HG03439 (cell line): ENCODE results near the gene PLA2G7.

Experiments
- ATAC-seq: cut with Tn5 transposase; IDR thresholded peaks from one replicate; pipeline ENCODE4 v1.9.1; 2021; ENCODE audit warnings: mild to moderate bottlenecking, moderate library complexity; ENCODE audit not compliant: unreplicated experiment

PLA2G7 gene

DNA sequence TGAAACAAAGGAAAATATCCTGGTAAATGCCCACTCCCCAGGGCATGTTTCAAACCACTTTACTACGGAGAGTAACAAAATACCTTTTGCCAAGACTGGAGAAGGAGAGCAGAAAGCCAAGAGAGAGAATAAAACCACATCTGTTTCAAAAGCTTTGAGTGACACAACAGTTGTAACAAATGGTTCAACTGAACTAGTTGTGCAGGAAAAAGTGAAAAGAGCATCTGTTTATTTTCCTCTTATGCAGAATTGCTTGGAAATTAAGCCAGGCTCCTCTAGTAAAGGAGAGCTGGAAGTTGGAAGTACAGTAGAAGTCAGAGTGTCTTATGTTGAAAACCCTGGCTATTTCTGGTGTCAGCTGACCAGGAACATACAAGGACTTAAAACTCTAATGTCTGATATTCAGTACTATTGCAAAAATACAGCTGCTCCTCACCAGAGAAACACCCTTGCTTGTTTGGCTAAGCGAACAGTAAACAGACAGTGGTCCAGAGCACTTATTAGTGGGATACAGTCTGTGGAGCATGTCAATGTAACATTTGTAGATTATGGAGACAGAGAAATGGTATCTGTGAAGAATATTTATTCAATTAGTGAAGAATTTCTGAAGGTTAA lies 44.9 kb downstream of the PLA2G7 start:
- no peak for ATAC-seq

GRCh38 chr6:46689657-46690056 lies 45.5 kb downstream of the PLA2G7 start:
- no peak for ATAC-seq

GRCh38 chr6:46688966-46689335 lies 46.2 kb downstream of the PLA2G7 start:
- no peak for ATAC-seq

DNA sequence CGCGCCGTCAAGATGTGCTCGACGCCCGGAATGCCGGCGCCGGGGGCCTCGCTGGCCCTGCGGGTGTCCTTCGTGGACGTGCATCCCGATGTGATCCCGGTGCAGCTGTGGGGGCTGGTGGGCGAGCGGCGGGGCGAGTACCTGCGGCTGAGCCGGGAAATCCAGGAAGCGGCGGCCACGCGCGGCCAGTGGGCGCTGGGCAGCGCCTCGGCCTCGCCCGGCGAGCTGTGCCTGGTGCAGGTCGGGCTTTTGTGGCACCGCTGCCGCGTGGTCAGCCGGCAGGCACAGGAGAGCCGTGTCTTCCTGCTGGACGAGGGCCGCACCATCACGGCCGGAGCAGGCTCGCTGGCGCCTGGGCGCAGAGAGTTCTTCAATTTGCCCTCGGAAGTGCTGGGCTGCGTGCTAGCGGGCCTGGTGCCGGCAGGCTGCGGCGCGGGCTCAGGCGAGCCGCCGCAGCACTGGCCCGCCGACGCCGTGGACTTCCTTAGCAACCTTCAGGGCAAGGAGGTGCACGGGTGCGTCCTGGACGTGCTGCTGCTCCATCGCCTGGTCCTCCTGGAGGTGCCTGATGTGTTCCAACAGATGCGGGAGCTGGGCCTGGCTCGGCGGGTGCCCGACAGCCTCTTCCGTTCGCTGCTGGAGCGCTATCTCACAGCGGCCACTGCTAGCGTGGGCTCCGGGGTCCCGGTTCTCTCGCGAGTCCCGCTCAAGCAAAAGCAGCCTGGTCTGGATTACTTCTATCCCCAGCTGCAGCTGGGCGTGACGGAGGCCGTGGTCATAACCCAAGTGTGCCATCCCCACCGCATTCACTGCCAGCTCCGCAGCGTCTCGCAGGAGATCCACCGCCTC lies 46.8 kb downstream of the PLA2G7 start:
- ATAC-seq, result no peak

- ATAC-seq, result no peak
Measured at GRCh38 chr6:46687619-46688097, 47.5 kb downstream of the PLA2G7 start, which contains the start of gene TDRD6. Gene TDRD6 (plus strand): TSS chr6:46687885. CDS start chr6:46688129, 244 bp downstream.

DNA sequence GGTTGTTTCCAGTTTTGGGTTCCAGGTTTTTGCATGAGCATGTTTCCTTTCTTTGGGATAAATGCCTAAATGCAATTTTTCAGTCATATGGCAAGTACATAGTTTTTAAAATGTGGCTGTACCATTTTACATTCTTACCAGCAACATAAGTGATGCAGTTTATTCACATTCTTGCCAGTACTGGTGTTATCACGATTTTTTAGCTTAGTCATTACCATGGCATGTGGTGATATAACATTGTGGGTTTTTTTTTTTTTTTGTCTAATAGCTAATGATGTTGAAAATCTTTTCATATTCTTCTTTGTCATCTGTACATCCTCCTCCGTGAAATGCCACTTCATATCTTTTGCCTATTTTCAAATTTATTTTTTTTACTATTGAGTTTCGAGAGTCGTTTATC lies 50.4 kb downstream of the PLA2G7 start:
- ATAC-seq, result no peak

DNA sequence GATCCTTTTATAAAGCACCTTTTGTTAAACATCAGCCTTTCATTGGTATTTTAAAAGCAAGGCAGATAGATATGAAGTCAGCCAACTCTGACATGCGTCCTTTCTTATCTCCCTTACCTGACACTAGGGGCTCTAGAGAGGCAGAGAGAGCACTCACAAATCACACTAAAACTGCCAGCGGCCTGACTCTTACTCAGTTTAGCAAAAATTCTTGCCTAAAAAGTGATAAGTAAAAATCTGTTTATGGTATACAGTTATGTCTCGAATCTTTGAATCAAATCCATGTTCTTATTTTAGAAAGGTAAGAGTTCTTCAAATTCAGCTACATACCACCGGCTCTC lies 57.9 kb downstream of the PLA2G7 start:
- no peak for ATAC-seq

- ATAC-seq, result no peak
Measured at GRCh38 chr6:46676604-46677313, 58.4 kb downstream of the PLA2G7 start.

GRCh38 chr6:46674410-46674809 lies 60.8 kb downstream of the PLA2G7 start:
- no peak for ATAC-seq

DNA sequence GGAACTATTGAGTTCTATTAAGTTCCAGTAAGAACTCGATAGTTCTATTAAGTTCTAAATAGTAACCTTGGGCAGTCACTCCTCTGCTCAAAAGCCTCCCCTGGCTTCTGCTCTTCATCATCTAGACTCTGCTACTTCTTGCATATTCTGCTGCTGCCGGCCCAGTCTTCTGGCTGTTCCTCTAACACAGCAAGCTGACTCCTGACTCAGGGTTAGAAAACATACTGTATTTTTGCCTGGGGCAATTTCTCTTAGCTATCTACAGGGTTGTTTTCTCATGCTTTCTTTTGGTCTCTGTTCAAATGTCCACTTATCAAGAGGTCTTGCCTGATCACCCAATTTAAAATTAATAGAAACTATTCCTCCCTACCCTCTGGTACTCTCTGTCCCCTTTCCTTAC lies 67.8 kb downstream of the PLA2G7 start:
- no peak for ATAC-seq

GRCh38 chr6:46661483-46661882 lies 73.7 kb downstream of the PLA2G7 start:
- no peak for ATAC-seq

- no peak for ATAC-seq
Measured at GRCh38 chr6:46657642-46658041, 77.5 kb downstream of the PLA2G7 start.

- no peak for ATAC-seq
Measured at GRCh38 chr6:46655803-46656202, 79.4 kb downstream of the PLA2G7 start.
